T-helper 1 cell treated with Interleukin-12 subunit alpha and Interleukin-12 subunit beta and Interleukin-4 antibody, amounts not matched to agents 30 ng/mL and 1 ng/mL, for 36 hours (primary cell): ENCODE data around the gene ELL2. TPM values are rescaled to one million over a fixed set of nuclear protein-coding genes. Genes with fewer than 3 reads are reported as not detected.
"Not testable (repeated sequence)": the region's sequence is repeated elsewhere in the genome, so short reads cannot be mapped to it uniquely, and the experiment has no call there.

Experiments used
- intact Hi-C: fragments of 100-400 bp; cut with micrococcal nuclease; formaldehyde crosslinking; loops from one replicate; pipeline ENCODE4 v1.15.1; 2024
- total RNA-seq: library from RNA; stranded (reverse); gene quantifications from 2 replicates; pipeline ENCODE4 v1.2.3, GENCODE V29; 2022

The ELL2 gene
- total RNA-seq, 1 donor from 2014 or later: 84.3 TPM

- intact Hi-C loops: loop anchor here (1.0 to 10.0 kb wide), 2 partner anchors 8 to 1140 kb away; no protein-coding TSS in a partner anchor
Measured at GRCh38 chr5:95934207-95934804, 27.3 kb downstream of the ELL2 start.

- intact Hi-C loops: loop anchor here (10.0 kb wide), 1 partner anchor 1138 kb away; no protein-coding TSS in a partner anchor
Measured at GRCh38 chr5:95932941-95933340, 28.7 kb downstream of the ELL2 start.

GRCh38 chr5:95931079-95931833 lies 30.4 kb downstream of the ELL2 start:
- intact Hi-C loops: loop anchor here (10.0 kb wide), 1 partner anchor 1136 kb away; no protein-coding TSS in a partner anchor

- intact Hi-C loops: loop anchor here (10.0 kb wide), 1 partner anchor 1136 kb away; no protein-coding TSS in a partner anchor
Measured at GRCh38 chr5:95930141-95930930, 31.3 kb downstream of the ELL2 start.

GRCh38 chr5:95928724-95929253 lies 32.9 kb downstream of the ELL2 start:
- intact Hi-C loops: loop anchor here (1.0 to 2.0 kb wide), 4 partner anchors 34 to 352 kb away; no protein-coding TSS in a partner anchor

- intact Hi-C loops: loop anchor here (1.0 to 2.0 kb wide), 4 partner anchors 34 to 353 kb away; no protein-coding TSS in a partner anchor
Measured at GRCh38 chr5:95927927-95928723, 33.5 kb downstream of the ELL2 start.

- intact Hi-C loops: not testable (repeated sequence)
Measured at GRCh38 chr5:95927300-95927699, 34.4 kb downstream of the ELL2 start.

GRCh38 chr5:95925939-95926338 lies 35.7 kb downstream of the ELL2 start:
- intact Hi-C loops: loop anchor here (1.0 kb wide), 2 partner anchors 8 to 10 kb away; no protein-coding TSS in a partner anchor

- intact Hi-C loops: no loop called here
Measured at GRCh38 chr5:95925378-95925744, 36.3 kb downstream of the ELL2 start.

- intact Hi-C loops: no loop called here
Measured at GRCh38 chr5:95924720-95925377, 36.8 kb downstream of the ELL2 start.

- intact Hi-C loops: no loop called here
Measured at GRCh38 chr5:95923918-95924544, 37.6 kb downstream of the ELL2 start.

- intact Hi-C loops: no loop called here
Measured at GRCh38 chr5:95922798-95923197, 38.9 kb downstream of the ELL2 start.

GRCh38 chr5:95921501-95921900 lies 40.1 kb downstream of the ELL2 start:
- intact Hi-C loops: no loop called here

GRCh38 chr5:95920822-95921221 lies 40.8 kb downstream of the ELL2 start:
- intact Hi-C loops: no loop called here

- intact Hi-C loops: no loop called here
Measured at GRCh38 chr5:95919658-95920057, 42.0 kb downstream of the ELL2 start.

GRCh38 chr5:95918421-95919006 lies 43.1 kb downstream of the ELL2 start:
- intact Hi-C loops: no loop called here

GRCh38 chr5:95917207-95917606 lies 44.4 kb downstream of the ELL2 start:
- intact Hi-C loops: no loop called here

GRCh38 chr5:95916687-95917085 lies 45.0 kb downstream of the ELL2 start:
- intact Hi-C loops: loop anchor here (1.0 kb wide), 1 partner anchor 10 kb away; no protein-coding TSS in a partner anchor
